ENCODE data around the gene MAFG. TPM values are rescaled to one million over a fixed set of nuclear protein-coding genes. Genes with fewer than 3 reads are reported as not detected.

MAFG gene
- total and polyA plus RNA-seq, 9 of the 15 experiments (the other 6 are each of a cell fraction or from before 2014, with no cell fraction given), result 1.1 to 58.1 (median 24.9) TPM

DNA sequence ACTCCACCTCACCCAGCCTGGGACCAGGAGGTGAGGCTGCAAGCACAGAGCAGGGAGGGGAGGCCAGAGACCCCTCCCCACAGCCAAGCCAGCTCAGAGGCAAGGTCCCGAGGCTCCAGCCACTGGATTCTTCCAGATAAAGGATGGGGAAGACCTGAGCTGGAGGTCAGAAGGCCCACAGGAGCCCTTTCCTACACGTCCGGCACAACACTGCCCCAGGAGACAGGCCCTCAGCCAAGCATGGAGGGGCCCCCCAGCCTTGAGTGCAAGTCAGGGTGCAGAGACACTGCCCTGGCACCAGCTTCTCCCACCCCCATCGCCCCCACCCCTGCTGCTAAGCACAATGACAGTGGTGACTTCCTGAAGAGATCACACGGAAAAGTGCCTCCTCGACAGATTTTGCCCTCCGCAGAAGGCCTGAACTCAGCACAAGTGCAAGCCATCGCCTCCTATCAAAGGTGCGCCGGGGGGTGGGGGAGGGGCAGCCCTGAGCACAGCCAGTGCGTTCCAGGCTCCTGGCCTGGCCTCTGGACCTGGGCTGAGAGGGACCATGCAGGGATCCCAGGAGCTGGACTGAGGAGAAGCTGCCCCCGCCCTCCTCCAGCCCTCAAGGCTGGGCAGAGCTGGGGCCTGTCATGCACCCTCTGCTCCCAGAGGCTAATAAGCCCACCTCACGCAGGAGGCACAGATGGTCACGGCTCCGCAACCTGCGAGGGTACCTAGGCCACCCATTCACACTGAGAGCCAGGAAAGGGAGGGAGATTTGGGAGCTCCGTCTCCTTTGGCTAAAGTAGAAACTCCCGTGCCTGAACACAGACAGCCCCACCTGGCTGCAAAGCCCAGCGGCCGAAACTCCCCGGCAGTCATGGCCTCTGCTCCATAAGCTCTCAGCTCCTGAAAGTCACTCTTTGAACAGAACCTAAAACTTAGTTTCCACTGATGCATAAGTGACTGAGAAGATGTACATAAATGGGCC lies 2.7 kb downstream of the MAFG start (continued):
- TF ChIP-seq, protein P1, sequence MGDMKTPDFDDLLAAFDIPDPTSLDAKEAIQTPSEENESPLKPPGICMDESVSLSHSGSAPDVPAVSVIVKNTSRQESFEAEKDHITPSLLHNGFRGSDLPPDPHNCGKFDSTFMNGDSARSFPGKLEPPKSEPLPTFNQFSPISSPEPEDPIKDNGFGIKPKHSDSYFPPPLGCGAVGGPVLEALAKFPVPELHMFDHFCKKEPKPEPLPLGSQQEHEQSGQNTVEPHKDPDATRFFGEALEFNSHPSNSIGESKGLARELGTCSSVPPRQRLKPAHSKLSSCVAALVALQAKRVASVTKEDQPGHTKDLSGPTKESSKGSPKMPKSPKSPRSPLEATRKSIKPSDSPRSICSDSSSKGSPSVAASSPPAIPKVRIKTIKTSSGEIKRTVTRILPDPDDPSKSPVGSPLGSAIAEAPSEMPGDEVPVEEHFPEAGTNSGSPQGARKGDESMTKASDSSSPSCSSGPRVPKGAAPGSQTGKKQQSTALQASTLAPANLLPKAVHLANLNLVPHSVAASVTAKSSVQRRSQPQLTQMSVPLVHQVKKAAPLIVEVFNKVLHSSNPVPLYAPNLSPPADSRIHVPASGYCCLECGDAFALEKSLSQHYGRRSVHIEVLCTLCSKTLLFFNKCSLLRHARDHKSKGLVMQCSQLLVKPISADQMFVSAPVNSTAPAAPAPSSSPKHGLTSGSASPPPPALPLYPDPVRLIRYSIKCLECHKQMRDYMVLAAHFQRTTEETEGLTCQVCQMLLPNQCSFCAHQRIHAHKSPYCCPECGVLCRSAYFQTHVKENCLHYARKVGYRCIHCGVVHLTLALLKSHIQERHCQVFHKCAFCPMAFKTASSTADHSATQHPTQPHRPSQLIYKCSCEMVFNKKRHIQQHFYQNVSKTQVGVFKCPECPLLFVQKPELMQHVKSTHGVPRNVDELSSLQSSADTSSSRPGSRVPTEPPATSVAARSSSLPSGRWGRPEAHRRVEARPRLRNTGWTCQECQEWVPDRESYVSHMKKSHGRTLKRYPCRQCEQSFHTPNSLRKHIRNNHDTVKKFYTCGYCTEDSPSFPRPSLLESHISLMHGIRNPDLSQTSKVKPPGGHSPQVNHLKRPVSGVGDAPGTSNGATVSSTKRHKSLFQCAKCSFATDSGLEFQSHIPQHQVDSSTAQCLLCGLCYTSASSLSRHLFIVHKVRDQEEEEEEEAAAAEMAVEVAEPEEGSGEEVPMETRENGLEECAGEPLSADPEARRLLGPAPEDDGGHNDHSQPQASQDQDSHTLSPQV (IDR thresholded peaks at IDR 0.05), result 0 out of 2 replicates have a peak, but pooled peaks have one; percentile 27
- TF ChIP-seq MTA2 (IDR thresholded peaks at IDR 0.05; ENCODE audit: low read depth), result no peak
- TF ChIP-seq FOXM1 (IDR thresholded peaks at IDR 0.05; ENCODE audit: low read depth), result no peak
- TF ChIP-seq FOXM1 (CRISPR knock-in tag; IDR thresholded peaks at IDR 0.05; ENCODE audit: low read depth), result no peak
- peak; percentile 59; the same call in 1 of the 2 replicates for TF ChIP-seq CHD2 (IDR thresholded peaks at IDR 0.05; ENCODE audit: low read depth, low read length)
- TF ChIP-seq KHSRP (IDR thresholded peaks at IDR 0.05), result no peak
- no peak for TF ChIP-seq JUNB (CRISPR knock-in tag; conservative IDR thresholded peaks at IDR 0.05)
- peak; percentile 92 for TF ChIP-seq C11orf30 (IDR thresholded peaks at IDR 0.05; ENCODE audit: low read depth)
- TF ChIP-seq ZFX (CRISPR knock-in tag; IDR thresholded peaks at IDR 0.05), result 0 out of 2 replicates have a peak, but pooled peaks have one; percentile 29
- no peak for TF ChIP-seq ZNF263 (CRISPR knock-in tag; IDR thresholded peaks at IDR 0.05; ENCODE audit: borderline replicate concordance)
- TF ChIP-seq, protein P2, sequence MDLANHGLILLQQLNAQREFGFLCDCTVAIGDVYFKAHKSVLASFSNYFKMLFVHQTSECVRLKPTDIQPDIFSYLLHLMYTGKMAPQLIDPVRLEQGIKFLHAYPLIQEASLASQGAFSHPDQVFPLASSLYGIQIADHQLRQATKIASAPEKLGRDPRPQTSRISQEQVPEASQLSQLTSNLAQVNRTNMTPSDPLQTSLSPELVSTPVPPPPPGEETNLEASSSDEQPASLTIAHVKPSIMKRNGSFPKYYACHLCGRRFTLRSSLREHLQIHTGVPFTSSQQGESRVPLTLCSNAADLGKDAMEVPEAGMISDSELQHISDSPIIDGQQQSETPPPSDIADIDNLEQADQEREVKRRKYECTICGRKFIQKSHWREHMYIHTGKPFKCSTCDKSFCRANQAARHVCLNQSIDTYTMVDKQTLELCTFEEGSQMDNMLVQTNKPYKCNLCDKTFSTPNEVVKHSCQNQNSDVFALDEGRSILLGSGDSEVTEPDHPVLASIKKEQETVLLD (IDR thresholded peaks at IDR 0.05), result no peak
